ENCODE data around the gene C1orf50.

C1orf50 gene

GRCh38 chr1:42822800-42823392 is 55.8 kb downstream of the C1orf50 start:
- Mint-ChIP-seq H3K36me3 (ENCODE audit: low read depth) (no peaks in the 10 kb centered on the region), H3K4me3 (no peak overlapping the region), H3K27me3 (no peaks in the 10 kb centered on the region), H3K4me1 (ENCODE audit: low read depth) (peaks cover 15% of the 10 kb centered on the region), H3K9me3 (no peaks in the 10 kb centered on the region), H3K27ac (peak overlapping the region; percentile 48)

- Mint-ChIP-seq H3K27ac (no peak overlapping the region), H3K4me1 (ENCODE audit: low read depth) (peaks cover 12% of the 10 kb centered on the region), H3K27me3 (no peaks in the 10 kb centered on the region), H3K36me3 (ENCODE audit: low read depth) (no peaks in the 10 kb centered on the region), H3K4me3 (no peak overlapping the region), H3K9me3 (no peaks in the 10 kb centered on the region)
These were observed 57.5 kb downstream of the C1orf50 start for GRCh38 chr1:42824481-42825035.

GRCh38 chr1:42825036-42825851 is 58.2 kb downstream of the C1orf50 start:
- Mint-ChIP-seq H3K36me3 (ENCODE audit: low read depth) (no peaks in the 10 kb centered on the region), H3K4me3 (no peak overlapping the region), H3K9me3 (no peaks in the 10 kb centered on the region), H3K4me1 (ENCODE audit: low read depth) (peaks cover 12% of the 10 kb centered on the region), H3K27me3 (no peaks in the 10 kb centered on the region), H3K27ac (no peak overlapping the region)
